Mammary epithelial cell (primary cell): ENCODE data around the gene SNX24.

ENCODE experiments used
- EZH2 ChIP-seq: IDR thresholded peaks from 2 replicates; pipeline ENCODE4 v1.6.1; 2012; ENCODE audit warnings: low read length, inconsistent platforms, borderline replicate concordance
- TF ChIP-seq, protein P1 (sequence below), 2 donors: IDR thresholded peaks in 1 of 2; conservative IDR thresholded peaks in 1 of 2; 2 replicates each; pipeline ENCODE4 v1.5.1; 2011 to 2012; ENCODE audit warnings: inconsistent platforms in 2 of 2, low read length in 2 of 2, mild to moderate bottlenecking in 2 of 2, control low read depth in 1 of 2, low read depth in 1 of 2; ENCODE audit not compliant: insufficient read depth in 1 of 2; ENCODE audit errors: extremely low read depth in 1 of 2

DNA sequence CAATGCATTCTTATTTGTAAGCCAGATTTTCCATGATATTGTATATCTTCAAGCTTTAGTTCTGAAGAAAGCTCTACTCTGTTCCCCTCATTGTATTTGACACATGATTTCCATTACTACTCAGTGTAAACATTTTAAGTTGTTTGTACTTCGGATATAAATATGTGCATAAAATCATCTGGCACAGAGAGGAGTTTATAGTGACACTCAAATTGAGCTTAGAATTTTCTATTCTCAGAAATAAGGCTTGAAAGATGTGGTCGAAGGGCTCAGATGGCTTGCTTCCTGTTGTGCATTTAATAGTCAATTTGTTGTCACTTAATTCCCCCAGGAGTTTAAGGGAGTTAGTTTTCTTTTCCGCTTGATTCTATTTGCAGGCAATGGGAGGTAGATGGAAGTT is 102.4 kb downstream of the SNX24 start:
- TF ChIP-seq, protein P1, sequence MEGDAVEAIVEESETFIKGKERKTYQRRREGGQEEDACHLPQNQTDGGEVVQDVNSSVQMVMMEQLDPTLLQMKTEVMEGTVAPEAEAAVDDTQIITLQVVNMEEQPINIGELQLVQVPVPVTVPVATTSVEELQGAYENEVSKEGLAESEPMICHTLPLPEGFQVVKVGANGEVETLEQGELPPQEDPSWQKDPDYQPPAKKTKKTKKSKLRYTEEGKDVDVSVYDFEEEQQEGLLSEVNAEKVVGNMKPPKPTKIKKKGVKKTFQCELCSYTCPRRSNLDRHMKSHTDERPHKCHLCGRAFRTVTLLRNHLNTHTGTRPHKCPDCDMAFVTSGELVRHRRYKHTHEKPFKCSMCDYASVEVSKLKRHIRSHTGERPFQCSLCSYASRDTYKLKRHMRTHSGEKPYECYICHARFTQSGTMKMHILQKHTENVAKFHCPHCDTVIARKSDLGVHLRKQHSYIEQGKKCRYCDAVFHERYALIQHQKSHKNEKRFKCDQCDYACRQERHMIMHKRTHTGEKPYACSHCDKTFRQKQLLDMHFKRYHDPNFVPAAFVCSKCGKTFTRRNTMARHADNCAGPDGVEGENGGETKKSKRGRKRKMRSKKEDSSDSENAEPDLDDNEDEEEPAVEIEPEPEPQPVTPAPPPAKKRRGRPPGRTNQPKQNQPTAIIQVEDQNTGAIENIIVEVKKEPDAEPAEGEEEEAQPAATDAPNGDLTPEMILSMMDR (conservative IDR thresholded peaks at IDR 0.05 in 1 of 2, IDR thresholded peaks at IDR 0.05 in 1 of 2; ENCODE audit: extremely low read depth in 1 of 2, insufficient read depth in 1 of 2, low read depth in 1 of 2, low read length in 2 of 2) = no peak
- no peak for TF ChIP-seq EZH2
